HG03066 (cell line): ENCODE measurements around the gene SGMS1.
"Not testable (repeated sequence)": the region's sequence is repeated elsewhere in the genome, so short reads cannot be mapped to it uniquely, and the experiment has no call there.

ENCODE experiments used
- ATAC-seq: cut with Tn5 transposase; IDR thresholded peaks from one replicate; pipeline ENCODE4 v1.9.1; 2021; ENCODE audit warnings: low read depth; ENCODE audit not compliant: unreplicated experiment

SGMS1 gene

GRCh38 chr10:50541317-50541716 lies 82.4 kb downstream of the SGMS1 start:
- no peak for ATAC-seq

GRCh38 chr10:50540826-50541122 lies 83.0 kb downstream of the SGMS1 start:
- ATAC-seq: peak; percentile 2

DNA sequence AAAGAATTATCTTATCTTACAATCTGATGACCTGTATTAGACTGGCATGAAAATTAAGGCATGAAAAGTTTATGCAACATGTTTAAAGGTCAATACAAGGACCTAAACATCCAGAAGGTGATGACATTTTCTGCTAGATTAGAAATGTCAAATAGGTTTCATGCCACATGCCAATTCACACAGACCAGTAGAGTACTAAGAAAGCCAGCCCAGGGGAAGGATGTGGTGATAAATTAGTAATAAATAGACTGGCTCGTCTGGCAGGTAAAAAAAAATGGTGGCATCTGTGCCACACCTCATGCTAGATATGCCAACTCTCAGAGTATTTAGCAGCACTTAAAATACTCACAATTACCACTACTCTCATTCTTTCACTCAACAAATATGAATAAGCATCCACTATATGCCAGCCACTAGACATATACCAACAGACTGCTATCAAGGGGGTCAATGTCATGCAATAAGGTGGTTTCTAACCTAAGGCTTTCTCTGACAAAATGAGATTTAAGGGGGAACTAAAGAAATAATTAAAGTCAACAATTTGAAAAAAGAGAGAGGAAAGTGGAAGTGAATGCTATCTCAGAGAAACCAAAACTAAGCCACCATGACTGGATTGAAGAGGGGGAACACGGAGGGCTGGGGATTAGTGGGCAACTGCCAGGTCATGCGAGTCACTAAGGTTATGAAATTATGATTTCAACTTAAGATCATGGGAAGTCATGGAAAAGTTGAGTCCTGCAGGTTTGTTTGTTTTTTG lies 83.5 kb downstream of the SGMS1 start:
- ATAC-seq: peak; percentile 46

DNA sequence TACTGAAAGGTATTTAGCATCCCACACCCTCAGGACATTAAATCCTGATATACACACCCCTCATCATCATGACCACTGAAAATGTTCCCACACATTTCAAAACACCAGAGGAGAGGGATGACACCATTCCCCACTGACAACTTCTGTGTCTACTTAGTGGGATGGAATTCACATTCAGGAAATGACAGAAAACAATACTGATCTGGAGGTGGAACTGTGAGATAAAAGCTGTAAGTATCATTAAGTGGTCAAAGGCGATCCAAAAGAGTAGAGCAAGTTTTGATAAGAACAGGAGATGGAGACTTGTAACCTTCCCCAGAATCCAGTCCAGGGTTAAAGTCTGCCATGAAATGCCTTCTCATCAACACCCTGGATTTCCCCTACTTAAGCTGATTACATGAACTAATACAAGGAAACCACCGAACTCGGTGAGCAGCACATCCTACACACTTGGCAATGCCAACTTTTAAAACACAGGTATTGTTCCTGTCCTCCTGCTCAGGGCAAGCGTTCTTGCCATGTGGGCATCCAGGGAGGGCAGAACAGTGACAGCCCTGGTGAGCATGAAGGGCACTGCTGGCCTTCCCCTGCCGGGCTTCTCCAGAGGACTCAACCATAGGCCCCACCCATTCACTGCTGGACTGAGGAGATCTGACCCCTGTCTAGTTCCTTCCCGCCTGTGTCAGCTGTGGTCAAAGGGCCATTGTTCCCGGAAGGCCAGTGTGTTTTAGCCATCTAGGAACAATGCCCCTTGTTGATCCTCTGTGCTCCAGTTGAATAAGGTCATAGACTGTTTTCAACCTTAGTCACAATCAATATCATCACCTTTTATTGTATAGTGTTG lies 85.0 kb downstream of the SGMS1 start:
- no peak for ATAC-seq

DNA sequence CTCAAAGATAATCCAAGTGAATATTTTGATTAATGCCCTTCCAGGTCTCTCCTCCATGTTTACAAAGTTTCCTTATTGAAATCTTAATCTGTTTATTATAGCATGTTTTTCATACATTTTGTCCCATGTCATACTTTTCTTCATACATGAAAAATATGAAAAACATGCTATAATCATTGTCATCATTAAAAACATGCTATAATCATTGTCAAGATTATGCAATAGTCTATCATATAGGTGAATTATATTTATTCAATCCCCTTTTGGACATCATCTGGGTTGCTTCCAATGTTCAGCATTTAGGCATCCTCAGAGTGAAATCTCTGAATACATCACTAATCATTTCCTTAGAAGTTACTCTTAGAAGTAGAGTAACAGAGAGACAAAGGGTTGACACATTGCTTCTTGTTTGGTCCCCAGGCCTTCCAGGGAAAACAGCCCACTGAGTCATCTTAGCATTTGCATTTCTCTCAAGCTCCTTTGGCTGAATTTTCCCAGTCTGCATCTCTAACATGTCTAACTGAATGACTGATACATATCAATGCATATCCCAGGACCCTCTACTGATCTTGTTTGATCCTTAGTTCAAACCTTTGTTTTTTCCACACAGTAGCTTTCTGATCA lies 87.0 kb downstream of the SGMS1 start:
- no peak for ATAC-seq

DNA sequence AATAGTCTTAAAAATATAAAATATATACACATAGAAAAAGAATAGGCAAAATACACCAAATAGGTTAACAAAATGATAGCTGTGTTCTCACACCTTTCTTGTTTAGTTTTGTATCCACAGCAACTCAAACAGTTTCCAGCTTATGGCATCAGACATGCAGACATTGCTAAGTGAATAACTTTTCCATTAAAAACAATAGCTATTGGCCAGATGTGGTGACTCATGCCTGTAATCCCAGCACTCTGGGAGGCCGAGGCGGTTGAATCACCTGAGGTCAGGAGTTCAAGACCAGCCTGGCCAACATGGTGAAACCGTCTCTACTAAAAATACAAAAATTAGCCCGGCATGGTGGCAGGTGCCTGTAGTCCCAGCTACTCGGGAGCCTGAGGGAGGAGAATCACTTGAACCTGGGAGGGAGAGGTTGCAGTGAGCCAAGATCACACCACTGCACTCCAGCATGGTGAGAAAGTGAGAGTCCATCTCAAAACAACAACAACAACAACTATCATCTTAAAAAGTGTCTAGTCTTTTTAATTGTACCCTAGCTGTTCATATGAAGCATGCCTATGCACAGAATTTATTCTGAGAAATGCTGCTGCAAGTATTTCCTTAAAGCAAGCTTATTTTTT lies 88.9 kb downstream of the SGMS1 start:
- not testable (repeated sequence) for ATAC-seq

DNA sequence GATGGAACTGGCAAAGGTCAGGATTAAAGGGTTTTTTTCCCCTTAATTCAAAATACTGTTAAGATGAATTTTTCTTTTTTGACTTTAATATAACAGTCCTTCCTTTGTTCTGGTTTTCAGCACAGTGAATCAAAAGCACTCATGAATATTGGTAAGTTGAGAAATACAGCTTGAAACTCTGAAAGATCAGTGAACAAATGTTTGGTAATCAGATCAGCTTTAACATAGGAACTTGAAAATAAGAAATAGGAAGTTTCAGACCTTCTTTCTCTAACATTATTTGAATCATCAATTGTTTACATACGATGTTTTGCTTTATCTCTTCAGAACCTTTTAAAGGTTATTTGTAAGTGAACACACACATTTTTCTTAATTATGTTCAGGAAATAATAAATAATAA lies 90.5 kb downstream of the SGMS1 start:
- ATAC-seq: no peak

DNA sequence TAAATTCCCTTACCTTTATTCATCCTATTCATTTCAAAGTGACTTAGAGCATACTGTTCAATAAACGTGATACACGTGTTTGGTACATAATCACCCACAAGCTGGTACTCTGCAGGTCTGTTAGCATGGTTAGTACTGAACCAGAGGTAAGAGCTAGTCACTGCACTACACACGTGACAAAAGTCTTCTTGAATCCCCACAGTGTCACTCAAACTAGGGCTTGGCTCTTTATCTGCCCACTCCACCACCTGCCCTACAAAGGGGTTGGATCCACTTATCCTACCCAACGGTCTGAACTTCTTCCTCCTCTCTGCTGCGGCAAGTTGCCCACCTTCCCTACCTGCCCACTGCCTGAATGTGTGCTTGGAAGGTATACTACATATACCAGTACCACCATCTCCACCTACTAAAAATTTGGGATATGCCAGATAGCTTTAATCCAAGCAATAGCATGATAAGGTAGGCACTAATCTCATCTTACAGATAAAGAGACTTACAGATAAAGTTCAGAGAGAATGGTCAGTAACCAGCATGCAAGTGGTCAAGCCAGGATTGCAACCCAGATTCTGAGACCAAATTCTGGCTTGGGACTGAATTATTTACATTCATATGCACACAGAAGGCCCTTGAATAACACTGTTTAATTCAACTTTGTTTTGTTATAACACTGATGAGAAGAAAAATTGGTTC lies 92.2 kb downstream of the SGMS1 start:
- ATAC-seq: no peak

- ATAC-seq: no peak
Observed at GRCh38 chr10:50529660-50530059, 94.1 kb downstream of the SGMS1 start.

DNA sequence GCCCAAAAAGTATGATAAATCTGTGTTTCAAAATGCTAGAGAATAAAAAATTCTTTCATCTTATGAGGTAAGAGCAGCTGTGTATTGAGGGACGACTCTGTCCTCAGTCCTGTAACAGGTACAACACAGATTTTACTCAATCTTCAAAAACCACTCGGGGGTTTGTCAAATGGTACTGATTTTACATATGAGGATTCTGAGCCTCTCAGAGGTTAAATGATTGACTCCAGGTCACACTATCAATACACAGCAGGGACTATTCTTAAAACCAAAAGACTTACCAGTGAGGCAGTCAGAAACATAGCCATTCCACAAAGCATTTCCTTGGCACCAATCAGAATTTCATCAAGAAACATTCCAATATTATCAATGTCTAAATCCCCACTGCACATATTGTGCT lies 95.5 kb downstream of the SGMS1 start:
- no peak for ATAC-seq

DNA sequence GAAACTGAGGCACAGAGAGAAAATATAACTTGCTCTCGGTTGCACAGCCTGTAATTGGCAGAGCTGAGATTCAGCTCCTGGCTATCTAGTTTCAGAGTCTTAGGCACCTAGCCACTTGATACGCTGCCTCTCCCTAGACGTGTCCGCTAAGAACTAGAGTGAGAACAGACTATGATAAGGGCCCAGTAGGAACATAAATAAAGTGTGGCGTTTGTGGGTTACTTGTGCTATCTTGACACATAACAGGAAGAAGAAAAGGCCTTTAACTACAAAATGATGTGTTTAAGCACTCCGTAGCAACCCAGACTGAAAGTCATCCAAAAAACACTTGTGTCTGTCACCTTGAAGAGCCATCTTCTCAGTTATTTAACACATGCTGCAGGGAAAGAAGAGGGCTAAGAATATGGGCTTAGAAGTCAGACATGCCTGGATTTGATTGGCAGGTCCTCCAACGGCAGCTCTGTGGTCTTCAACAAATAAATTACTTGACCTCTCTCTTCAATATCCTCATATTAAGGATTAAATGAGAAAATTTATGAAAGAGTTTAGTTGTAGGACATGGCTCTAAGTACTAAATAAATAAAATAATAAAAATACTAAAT lies 96.2 kb downstream of the SGMS1 start:
- ATAC-seq: no peak

- no peak for ATAC-seq
Observed at GRCh38 chr10:50526185-50526584, 97.6 kb downstream of the SGMS1 start.

GRCh38 chr10:50523357-50523756 lies 100.4 kb downstream of the SGMS1 start:
- ATAC-seq: no peak

- no peak for ATAC-seq
Observed at GRCh38 chr10:50522908-50523307, 100.8 kb downstream of the SGMS1 start.

DNA sequence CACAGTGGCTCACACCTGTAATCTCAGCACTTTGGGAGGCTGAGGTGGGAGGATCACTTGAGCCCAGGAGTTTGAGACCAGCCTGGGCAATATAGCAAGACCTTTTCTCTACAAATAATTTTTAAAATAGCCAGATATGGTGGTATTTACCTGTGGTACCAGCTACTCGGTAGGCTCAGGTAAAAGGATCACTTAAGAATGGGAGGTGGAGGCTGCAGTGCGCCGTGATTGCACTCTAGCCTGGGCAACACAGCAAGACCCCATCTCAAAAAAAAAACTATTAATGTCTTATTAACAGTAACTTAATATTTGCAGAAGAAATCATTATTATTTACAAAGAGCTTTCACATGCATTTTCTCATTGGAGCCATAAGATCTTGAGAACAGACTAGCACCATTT lies 103.6 kb downstream of the SGMS1 start:
- ATAC-seq: no peak

DNA sequence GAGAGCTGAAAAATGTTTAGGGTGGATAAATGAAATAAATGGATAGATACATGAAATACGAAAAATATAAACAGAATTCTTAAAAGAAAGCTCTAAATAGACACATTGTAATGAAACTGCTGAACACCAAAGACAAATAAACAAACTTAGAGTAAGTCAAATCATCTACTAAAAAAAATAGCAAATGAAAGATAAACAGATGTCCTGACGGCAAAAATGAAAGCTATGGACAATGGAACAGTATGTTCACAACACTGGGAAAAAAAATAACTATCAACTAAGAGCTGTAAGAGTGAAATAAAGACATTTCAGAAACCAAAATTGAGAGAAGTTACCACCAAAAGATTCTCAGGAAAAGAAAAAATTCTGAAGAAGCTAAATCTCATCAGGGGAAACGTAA lies 106.1 kb downstream of the SGMS1 start:
- no peak for ATAC-seq

DNA sequence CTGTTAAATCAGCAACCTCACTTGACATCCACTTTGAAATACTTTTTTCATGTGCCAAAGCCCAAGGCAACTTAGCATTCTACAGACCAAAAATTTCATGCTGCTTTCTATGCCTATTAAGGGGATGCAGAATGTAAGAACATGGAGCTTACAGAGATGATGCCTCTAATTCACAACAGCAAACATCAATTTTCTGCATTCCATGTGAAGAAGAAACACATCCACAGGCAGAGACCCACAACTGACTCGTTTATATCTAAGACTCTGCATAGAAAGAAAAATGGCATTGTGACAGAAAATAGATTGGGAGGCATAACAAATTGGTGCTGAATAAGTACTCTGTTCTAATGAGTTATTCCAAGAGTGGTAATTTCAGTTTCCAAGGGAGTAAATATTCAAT lies 107.6 kb downstream of the SGMS1 start:
- no peak for ATAC-seq

DNA sequence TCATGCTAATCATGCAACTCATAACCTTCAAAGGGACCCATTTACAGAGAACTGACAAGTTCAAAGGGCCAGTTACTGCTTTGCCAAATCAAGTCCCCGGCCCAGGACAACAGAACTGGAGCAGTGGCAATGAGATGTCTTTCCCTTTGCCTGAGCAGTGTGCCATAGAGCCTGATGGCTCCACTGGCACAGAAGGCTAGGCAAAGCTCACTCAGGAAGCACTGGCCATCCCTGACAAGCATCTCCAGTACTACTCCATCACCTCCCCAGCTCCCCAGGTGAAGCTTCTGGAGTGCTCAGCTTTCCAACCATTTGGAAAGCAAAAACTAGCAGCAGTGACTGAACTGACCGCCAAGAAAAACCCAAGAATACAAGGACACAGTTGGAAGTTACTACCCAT lies 108.3 kb downstream of the SGMS1 start:
- no peak for ATAC-seq

- no peak for ATAC-seq
Observed at GRCh38 chr10:50514995-50515394, 108.8 kb downstream of the SGMS1 start.

- ATAC-seq: no peak
Observed at GRCh38 chr10:50513956-50514355, 109.8 kb downstream of the SGMS1 start.
